Measurements from ENCODE around the gene LRRC72. TPM values are rescaled to one million over a fixed set of nuclear protein-coding genes. Genes with fewer than 3 reads are reported as not detected.
A peak's percentile ranks its signal among the peaks of the same experiment; 100 is the strongest.

The LRRC72 gene
- total and polyA plus RNA-seq, 9 of the 15 experiments (the other 6 are each of a cell fraction or from before 2014, with no cell fraction given) = 0.10 TPM; not detected in 8

DNA sequence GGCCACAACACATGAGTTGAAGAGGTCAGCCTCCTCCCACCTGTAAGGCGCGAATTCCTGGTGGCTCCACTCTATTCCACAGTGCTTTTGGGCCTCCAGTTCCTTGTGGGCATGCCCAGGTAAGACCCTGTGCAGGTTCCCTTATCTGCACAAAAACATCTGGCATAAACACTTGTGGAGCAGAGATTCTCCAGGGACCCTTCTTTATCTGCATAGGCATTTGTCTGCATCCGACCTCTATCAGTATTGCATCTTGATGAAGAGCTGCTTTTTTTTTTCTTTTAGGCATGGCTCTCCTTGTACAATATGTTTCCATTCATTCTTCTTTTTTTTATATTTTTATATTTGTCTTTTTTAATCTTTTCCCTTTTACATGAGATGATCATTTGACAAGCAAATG, 60.5 kb downstream of the LRRC72 start:
- no peaks in the 10 kb centered on the region for H3K36me3 ChIP-seq (ENCODE audit: control insufficient read depth, insufficient read depth, low read length)
- ChIA-PET POLR2A (interaction anchor here (1.2 kb wide), 1 partner anchor 12 kb away, joined by 3 read pairs; no protein-coding TSS in a partner anchor), CTCF (ENCODE audit: low intra/inter-chr PET ratio) (interaction anchor here (0.6 kb wide), 1 partner anchor 24 kb away, joined by 3 read pairs; no protein-coding TSS in a partner anchor)
- H3K27me3 ChIP-seq (ENCODE audit: control insufficient read depth in 2 of 2, insufficient read depth in 2 of 2, low read length in 2 of 2) = no peaks in the 10 kb centered on the region
- DNase-seq (ENCODE audit: extremely low read depth in 1 of 4, low spot score in 3 of 4) (no peak), ATAC-seq (no peak), FAIRE-seq (no peak)
- H2AFZ ChIP-seq (ENCODE audit: low read depth, low read length) = no peak overlapping the region
- 48% methylated on average over 3 of the region's 3 CpGs for WGBS (ENCODE audit: insufficient coverage, low coverage, missing lambda C conversion rate)
- no peaks in the 10 kb centered on the region for H4K20me1 ChIP-seq (replicated peaks; ENCODE audit: control insufficient read depth, insufficient read depth, low read length)
- H3K9ac ChIP-seq (ENCODE audit: insufficient read depth in 1 of 2, low read depth in 2 of 2, low read length in 2 of 2) = no peak overlapping the region
- no peak overlapping the region for H3K4me2 ChIP-seq (ENCODE audit: insufficient read depth, low read length)
- intact Hi-C loops (cut with micrococcal nuclease) = no loop called here
- no peaks in the 10 kb centered on the region for H3K9me1 ChIP-seq (ENCODE audit: control insufficient read depth, insufficient read depth, low read length)
- no peak overlapping the region for H3K27ac ChIP-seq (ENCODE audit: extremely low read depth, low read depth, low read length)
- H3K4me3 ChIP-seq = no peak overlapping the region
- in situ Hi-C loops (cut with MboI) = no loop called here
- BruUV-seq (replicated peaks) = no TSS peak
- peaks cover 3 to 11% of the 10 kb centered on the region in 2 experiments; a peak in 3 of 5 replicates for H3K4me1 ChIP-seq (replicated peaks in 1 of 2; ENCODE audit: control insufficient read depth in 2 of 2, insufficient read depth in 2 of 2, low read length in 2 of 2)
- H3K9me3 ChIP-seq (replicated peaks; ENCODE audit: control insufficient read depth, insufficient read depth, low read depth, low read length) = no peaks in the 10 kb centered on the region
- H3K79me2 ChIP-seq (ENCODE audit: control insufficient read depth, insufficient read depth, low read length) = no peaks in the 10 kb centered on the region
- no peak for TF ChIP-seq GATA2 (CRISPR knock-in tag; IDR thresholded peaks at IDR 0.05)
- TF ChIP-seq MIER1 (IDR thresholded peaks at IDR 0.05; ENCODE audit: low read depth) = no peak
- TF ChIP-seq, protein P1, sequence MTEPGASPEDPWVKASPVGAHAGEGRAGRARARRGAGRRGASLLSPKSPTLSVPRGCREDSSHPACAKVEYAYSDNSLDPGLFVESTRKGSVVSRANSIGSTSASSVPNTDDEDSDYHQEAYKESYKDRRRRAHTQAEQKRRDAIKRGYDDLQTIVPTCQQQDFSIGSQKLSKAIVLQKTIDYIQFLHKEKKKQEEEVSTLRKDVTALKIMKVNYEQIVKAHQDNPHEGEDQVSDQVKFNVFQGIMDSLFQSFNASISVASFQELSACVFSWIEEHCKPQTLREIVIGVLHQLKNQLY (CRISPR knock-in tag; conservative IDR thresholded peaks at IDR 0.05) = no peak
- TF ChIP-seq XRCC3 (IDR thresholded peaks at IDR 0.05) = no peak
- TF ChIP-seq, protein P2, sequence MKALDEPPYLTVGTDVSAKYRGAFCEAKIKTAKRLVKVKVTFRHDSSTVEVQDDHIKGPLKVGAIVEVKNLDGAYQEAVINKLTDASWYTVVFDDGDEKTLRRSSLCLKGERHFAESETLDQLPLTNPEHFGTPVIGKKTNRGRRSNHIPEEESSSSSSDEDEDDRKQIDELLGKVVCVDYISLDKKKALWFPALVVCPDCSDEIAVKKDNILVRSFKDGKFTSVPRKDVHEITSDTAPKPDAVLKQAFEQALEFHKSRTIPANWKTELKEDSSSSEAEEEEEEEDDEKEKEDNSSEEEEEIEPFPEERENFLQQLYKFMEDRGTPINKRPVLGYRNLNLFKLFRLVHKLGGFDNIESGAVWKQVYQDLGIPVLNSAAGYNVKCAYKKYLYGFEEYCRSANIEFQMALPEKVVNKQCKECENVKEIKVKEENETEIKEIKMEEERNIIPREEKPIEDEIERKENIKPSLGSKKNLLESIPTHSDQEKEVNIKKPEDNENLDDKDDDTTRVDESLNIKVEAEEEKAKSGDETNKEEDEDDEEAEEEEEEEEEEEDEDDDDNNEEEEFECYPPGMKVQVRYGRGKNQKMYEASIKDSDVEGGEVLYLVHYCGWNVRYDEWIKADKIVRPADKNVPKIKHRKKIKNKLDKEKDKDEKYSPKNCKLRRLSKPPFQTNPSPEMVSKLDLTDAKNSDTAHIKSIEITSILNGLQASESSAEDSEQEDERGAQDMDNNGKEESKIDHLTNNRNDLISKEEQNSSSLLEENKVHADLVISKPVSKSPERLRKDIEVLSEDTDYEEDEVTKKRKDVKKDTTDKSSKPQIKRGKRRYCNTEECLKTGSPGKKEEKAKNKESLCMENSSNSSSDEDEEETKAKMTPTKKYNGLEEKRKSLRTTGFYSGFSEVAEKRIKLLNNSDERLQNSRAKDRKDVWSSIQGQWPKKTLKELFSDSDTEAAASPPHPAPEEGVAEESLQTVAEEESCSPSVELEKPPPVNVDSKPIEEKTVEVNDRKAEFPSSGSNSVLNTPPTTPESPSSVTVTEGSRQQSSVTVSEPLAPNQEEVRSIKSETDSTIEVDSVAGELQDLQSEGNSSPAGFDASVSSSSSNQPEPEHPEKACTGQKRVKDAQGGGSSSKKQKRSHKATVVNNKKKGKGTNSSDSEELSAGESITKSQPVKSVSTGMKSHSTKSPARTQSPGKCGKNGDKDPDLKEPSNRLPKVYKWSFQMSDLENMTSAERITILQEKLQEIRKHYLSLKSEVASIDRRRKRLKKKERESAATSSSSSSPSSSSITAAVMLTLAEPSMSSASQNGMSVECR (CRISPR knock-in tag; IDR thresholded peaks at IDR 0.05) = no peak
- TF ChIP-seq HDAC3 (IDR thresholded peaks at IDR 0.05; ENCODE audit: borderline replicate concordance, partially characterized antibody) = no peak
- TF ChIP-seq, protein P3, sequence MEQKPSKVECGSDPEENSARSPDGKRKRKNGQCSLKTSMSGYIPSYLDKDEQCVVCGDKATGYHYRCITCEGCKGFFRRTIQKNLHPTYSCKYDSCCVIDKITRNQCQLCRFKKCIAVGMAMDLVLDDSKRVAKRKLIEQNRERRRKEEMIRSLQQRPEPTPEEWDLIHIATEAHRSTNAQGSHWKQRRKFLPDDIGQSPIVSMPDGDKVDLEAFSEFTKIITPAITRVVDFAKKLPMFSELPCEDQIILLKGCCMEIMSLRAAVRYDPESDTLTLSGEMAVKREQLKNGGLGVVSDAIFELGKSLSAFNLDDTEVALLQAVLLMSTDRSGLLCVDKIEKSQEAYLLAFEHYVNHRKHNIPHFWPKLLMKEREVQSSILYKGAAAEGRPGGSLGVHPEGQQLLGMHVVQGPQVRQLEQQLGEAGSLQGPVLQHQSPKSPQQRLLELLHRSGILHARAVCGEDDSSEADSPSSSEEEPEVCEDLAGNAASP (IDR thresholded peaks at IDR 0.05) = no peak
- no peak for TF ChIP-seq ZEB2 (IDR thresholded peaks at IDR 0.05)
- no peak for TF ChIP-seq FOXM1 (IDR thresholded peaks at IDR 0.05; ENCODE audit: low read depth)
- no peak for TF ChIP-seq FOXM1 (CRISPR knock-in tag; IDR thresholded peaks at IDR 0.05; ENCODE audit: low read depth)
- peak; percentile 29; the same call in 1 of the 2 replicates for TF ChIP-seq TEAD4 (IDR thresholded peaks at IDR 0.05; ENCODE audit: low read length)
- no peak for TF ChIP-seq TEAD4 (CRISPR knock-in tag; IDR thresholded peaks at IDR 0.05; ENCODE audit: borderline replicate concordance)
- no peak for TF ChIP-seq GTF2E2 (tag; IDR thresholded peaks at IDR 0.05)
- TF ChIP-seq NFE2L1 (tag; IDR thresholded peaks at IDR 0.05; ENCODE audit: borderline replicate concordance, low read depth) = no peak
- TF ChIP-seq KDM5B (IDR thresholded peaks at IDR 0.05; ENCODE audit: insufficient replicate concordance, low read depth, low read length) = no peak
- no peak for TF ChIP-seq STAT5B (CRISPR knock-in tag; IDR thresholded peaks at IDR 0.05)
- TF ChIP-seq, protein P4, sequence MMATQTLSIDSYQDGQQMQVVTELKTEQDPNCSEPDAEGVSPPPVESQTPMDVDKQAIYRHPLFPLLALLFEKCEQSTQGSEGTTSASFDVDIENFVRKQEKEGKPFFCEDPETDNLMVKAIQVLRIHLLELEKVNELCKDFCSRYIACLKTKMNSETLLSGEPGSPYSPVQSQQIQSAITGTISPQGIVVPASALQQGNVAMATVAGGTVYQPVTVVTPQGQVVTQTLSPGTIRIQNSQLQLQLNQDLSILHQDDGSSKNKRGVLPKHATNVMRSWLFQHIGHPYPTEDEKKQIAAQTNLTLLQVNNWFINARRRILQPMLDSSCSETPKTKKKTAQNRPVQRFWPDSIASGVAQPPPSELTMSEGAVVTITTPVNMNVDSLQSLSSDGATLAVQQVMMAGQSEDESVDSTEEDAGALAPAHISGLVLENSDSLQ (IDR thresholded peaks at IDR 0.05) = no peak
